A204.1 (cell line): ENCODE measurements around the gene GNG7.
A peak's percentile ranks its signal among the peaks of the same experiment; 100 is the strongest.
"Not testable (repeated sequence)": the region's sequence is repeated elsewhere in the genome, so short reads cannot be mapped to it uniquely, and the experiment has no call there.

Experiments used
- FAIRE-seq: peaks from 2 replicates; lab custom pipeline; 2012; peaks lifted over from hg19 to GRCh38; lab: Jason Lieb, UNC

Gene GNG7

GRCh38 chr19:2574971-2575630 is 127.4 kb downstream of the GNG7 start:
- FAIRE-seq = no peak

DNA sequence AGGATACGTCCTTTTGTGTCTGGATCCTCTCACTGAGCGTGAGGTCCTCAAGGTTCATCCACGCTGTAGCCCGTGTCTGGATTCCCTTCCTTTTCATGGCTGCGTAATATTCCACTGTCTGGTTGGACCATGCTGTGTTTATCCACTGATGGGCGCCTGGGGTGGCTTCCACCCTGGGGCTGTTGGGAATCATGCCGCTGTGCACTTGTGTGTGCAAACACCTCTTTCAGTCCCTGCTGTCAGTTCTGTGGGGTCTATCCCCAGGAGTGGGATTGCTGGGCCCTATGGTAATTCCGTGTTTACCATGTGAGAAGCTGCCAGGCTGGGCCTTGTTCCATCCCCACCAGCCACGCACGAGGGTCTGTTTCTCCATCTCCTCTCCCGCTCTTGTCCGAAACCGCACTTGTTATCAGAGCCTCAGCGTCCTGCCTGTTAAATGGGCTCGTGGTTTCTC is 128.0 kb downstream of the GNG7 start:
- FAIRE-seq = no peak

GRCh38 chr19:2573916-2574315 is 128.6 kb downstream of the GNG7 start:
- no peak for FAIRE-seq

GRCh38 chr19:2572152-2572551 is 130.3 kb downstream of the GNG7 start:
- FAIRE-seq = not testable (repeated sequence)

- no peak for FAIRE-seq
Measured at GRCh38 chr19:2569596-2570465, 132.7 kb downstream of the GNG7 start.

DNA sequence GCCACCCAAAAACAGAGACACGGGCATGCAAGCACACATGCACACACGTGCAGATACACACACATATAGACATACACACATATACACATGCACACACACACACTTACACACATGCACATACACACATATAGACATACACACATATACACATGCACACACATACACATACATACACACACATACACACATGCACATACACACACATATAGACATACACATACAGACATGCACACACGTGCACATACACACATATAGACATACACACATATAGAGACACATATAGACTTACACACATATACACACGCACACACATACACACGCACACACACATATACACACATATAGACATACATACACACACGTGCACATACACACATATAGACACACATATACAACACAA is 134.5 kb downstream of the GNG7 start:
- no peak for FAIRE-seq

DNA sequence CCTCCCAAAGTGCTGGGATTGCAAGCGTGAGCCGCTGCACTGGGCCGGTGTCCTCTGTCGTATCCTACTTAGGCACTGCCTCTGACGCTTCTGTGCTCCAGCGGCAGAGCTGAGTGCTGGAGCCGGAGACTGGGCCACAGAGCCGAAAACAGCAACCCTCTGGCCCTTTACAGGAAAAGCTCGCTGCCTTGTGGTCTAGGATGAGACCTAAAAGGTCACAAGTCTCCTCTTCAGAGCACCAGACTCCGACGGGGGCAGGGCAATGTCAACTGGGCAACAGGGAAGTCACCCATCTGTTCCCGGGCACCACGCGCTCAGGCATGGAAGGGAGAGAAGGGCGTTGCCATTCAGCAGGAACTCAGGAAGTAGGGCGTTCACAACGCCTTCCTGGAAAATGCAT is 134.9 kb downstream of the GNG7 start:
- FAIRE-seq = no peak

- FAIRE-seq = not testable (repeated sequence)
Measured at GRCh38 chr19:2563546-2563945, 138.9 kb downstream of the GNG7 start.

GRCh38 chr19:2561895-2562294 is 140.6 kb downstream of the GNG7 start:
- FAIRE-seq = no peak

GRCh38 chr19:2561221-2561620 is 141.3 kb downstream of the GNG7 start:
- FAIRE-seq = no peak

DNA sequence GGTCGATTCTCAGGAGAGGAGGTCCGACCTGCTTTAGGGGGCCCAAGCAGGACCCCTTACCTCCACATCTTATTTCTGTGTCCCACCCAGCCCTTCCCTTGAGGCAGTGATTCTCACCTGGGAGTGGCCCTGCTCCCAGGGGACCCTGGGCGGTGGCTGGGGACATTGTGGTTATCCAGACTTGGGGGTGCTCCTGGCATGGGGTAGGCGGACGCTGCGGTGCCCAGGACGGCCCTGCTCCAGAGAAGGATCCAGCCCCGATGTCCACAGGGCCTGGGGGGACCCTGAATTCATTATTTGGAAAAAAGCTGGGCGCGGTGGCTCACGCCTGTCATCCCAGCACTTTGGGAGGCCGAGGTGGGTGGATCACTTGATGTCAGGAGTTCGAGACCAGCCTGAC is 142.1 kb downstream of the GNG7 start:
- FAIRE-seq = no peak

- FAIRE-seq = no peak
Measured at GRCh38 chr19:2558543-2558942, 144.0 kb downstream of the GNG7 start.

DNA sequence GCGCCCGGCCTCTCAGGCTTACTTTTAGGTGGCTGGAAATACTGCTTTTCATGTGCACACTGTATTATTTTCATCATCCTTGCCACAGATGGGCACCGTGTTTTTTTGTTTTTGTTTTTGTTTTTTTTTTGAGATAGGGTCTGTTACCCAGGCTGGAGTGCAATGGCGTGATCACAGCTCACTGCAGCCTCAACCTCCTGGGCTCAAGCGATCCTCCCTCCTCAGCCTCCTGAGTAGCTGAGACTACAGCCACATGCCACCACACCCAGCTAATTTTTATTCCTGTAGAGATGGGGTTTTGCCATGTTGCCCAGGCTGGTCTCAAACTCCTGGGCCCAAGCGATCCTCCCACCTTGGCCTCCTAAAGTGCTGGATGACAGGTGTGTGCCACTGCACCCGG is 144.4 kb downstream of the GNG7 start:
- FAIRE-seq = not testable (repeated sequence)

DNA sequence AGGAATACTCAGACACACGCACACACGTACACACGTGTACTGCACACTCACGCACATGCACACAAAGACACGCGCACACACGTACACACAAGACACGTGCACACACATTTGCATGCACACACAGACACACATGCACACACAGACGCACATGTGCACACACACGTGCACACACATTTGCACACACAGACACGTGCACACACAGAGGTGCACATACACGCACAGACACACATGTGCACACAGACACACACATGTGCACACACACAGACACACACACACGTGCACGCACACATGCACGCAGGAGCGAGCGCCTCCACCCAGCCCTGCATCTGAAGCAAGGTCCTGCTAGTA is 145.4 kb downstream of the GNG7 start:
- FAIRE-seq = no peak

DNA sequence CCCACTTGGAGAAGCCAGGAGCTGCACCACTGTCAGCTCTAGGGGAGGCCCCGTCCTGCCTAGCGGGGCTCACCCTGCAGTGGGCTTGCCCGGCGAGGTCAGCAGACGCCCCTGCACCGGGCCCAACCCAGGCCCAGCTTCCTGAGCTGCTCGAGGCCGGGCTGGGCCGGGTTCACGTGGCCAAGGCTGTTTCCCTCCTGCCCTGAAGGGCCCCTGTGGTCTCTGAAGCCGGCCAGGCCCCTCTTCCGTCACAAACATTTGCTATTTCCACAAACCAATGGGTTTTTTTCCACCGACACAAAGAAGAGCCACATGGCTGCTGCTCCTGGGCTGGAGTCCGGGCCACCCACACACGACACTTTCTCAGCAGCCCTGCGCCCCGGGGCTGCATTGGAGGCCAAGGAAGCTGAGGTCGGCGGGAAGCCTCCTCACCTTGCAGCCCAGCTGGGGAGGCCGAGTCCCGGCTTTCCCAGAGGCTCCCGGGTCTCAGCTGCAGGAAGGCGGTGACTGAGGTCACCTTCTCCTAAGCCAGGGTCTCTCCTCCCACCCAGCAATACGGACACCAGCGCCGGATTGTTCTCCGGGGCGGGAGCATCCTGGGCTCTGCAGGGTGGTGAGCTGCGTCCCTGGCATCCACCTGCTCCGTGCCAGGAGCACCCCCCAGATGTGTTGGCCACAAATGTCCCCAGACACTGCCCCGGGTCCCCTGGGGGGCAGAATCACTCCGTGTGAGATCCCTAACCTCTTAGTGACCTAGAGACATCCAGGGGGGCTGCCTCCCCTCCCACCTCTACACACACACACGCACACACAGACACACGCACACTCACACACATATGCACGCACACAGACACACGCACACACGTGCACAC is 146.0 kb downstream of the GNG7 start:
- no peak for FAIRE-seq

DNA sequence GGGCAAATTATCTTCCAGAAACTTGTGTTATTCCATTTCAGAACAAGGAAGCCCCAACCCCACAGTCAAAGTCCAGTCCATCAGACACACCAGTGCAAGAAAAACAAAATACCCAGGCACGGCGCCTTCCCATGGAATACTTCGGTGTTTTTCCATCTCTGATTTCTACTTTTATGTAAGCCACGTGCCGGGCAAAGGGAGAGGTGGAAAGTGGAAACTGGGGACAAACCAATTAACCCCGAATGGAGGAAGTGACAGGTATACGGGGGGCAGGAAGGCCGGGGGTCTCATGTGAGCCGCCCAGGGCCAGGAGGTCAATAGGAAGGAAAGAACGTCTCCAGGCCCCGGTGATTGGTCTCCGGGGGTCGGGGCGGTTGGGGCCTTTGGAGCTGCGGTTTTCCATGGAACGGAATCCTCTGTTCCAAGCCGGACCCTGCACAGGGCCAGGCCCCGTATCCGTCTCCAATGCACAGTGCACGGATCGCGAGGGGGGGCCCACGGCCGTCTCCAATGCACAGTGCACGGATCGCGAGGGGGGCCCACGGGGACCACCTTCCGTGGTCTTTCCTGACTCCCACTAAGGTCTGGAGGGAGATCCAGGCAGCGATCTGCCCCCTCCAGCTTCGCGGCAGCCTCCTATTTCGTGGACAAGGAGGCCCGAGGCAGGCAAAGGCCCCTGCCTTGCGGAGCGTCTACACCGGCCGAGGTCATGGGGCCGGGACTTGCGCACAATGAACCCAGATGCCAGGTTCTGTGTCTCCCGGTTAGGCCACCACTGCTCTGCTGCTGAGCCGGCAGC is 146.9 kb downstream of the GNG7 start:
- FAIRE-seq = no peak

DNA sequence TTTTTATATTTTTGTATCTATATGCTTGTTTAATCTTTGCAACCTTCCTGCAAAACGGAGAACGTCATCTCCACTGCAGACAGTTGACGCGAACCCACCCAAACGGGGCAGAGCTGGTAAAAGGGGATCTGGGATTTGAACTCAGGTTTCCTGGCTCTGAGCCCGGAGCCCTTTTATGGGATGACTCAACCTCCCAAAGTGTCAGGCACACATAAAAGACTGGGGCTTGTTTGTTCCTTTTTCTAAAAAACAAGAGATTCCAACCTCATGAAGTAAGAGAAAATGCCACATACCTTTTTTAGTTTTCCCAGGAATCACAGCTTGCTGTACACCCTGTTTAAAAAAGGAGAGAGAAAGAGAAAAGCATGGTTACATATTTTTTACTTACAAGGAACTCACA is 147.6 kb downstream of the GNG7 start:
- FAIRE-seq = no peak

GRCh38 chr19:2553510-2553909 is 149.0 kb downstream of the GNG7 start:
- FAIRE-seq = no peak

DNA sequence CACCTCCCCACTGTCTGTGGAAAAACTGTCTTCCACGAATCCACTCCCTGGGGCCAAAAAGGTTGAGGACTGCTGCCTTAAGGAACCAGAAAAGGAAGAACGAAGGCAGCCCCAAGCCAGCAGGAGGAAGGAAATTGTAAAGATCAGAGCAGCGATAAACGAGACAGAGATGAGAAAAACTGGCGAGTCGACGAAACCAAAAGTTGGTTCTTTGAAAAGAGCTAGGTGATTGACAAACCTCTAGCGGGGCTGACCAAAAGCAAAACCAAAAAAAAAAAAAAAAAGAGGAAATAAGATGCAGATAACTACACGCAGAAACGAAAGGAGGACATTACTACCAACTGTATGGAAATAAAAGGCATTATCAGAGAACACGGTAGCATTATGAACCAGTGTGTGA is 149.6 kb downstream of the GNG7 start:
- no peak for FAIRE-seq

- FAIRE-seq = no peak
Measured at GRCh38 chr19:2551864-2552185, 150.7 kb downstream of the GNG7 start.

GRCh38 chr19:2551172-2551863 is 151.2 kb downstream of the GNG7 start:
- peak; percentile 89 for FAIRE-seq
